ENCODE measurements around the gene ATP9A.
"Not testable (repeated sequence)": the region's sequence is repeated elsewhere in the genome, so short reads cannot be mapped to it uniquely, and the experiment has no call there.

Gene ATP9A

GRCh38 chr20:51796340-51796739, 28.1 kb upstream of the ATP9A start:
- DNase-seq = no peak

- DNase-seq = no peak
Observed at GRCh38 chr20:51792960-51793359, 24.8 kb upstream of the ATP9A start.

DNA sequence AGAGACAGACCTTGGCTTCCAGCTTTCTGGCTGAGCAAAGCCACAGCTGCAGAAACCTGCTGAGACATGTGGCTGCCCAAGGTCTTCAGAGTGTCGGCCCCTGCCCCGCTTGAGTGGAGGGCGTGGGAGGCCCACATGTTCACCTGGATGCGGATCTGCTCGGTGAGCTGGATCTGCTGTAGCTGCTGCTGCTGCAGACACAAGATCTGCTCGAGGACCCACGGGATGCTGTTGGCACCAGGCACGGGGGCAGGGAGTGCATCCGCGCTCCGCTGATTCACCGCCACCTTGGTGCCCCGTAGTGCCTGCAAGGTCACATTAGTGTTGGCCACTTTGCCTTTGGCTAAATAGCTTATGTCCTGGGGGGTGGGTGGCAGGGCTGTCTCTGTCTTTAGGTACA, 23.4 kb upstream of the ATP9A start:
- DNase-seq = no peak

- no peak for DNase-seq
Observed at GRCh38 chr20:51790256-51790655, 22.1 kb upstream of the ATP9A start.

GRCh38 chr20:51789434-51789833, 21.2 kb upstream of the ATP9A start:
- DNase-seq = no peak

GRCh38 chr20:51788822-51789221, 20.6 kb upstream of the ATP9A start:
- no peak for DNase-seq

DNA sequence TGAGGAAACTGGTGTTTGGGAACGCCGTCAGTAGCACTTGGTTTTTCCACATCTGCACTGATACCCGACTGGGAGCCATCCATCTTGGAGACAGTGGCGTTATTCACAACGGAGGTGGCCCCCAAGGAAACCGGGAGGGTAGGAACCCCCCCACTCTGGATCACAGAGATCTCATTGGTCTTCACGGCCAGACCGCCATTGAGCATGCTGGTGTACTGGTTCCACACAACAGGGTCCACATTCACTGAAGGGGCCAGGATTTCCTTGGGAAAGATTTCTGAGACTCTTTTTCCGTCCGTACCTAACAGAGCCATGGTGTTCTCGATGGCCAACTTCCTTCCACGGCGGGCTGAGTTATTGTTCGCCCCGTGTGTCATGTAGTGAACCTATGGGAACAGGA, 16.1 kb upstream of the ATP9A start:
- DNase-seq = no peak

GRCh38 chr20:51778229-51778759, 10.1 kb upstream of the ATP9A start:
- not testable (repeated sequence) for DNase-seq

GRCh38 chr20:51775241-51775640, 7.1 kb upstream of the ATP9A start:
- no peak for DNase-seq

DNA sequence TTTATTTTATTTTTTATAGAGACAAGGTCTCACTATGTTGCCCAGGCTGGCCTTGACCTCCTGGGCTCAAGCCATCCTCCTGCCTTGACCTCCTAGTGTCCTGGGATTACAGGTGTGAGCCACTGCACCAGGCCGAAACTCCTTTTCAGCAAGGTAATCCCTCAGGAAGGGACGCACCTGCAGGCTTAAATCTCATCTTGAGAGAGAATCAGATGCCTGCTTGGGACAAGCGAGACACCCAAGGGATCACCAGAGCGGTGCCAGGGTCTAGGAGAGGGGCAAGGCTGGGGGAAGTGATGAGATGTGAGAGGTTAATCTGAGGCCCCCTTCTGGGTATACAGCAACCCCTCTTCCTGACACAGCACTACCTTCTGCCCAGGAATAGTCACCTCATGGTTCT, 4.0 kb upstream of the ATP9A start:
- no peak for DNase-seq

DNA sequence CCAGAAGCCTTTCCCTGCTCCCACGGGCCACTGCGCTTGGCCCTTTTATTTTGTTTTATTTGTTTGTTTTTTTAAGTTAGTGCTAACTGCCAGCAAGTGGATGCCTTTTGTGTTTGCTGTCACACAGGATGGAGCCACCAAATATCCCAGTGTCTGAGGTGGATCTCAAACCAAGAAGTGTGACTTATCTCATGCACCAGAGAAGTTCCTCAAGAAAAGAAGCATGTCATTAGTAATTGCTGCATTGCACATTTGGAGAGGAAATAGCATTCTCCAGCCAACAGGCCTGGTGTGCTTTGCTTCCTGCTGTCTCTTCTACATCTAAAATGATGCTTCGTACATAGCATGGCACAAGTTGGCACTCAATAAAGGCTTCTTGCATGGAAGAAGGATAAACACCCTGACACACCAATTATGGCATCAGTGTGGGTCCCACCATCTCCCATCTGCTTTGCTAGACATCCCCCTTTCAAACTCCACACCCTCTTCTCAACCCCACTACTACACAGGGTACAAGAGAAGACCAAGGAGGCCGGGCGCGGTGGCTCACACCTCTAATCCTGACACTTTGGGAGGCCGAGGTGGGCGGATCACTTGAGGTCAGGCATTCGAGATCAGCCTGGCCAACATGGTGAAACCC, 1.9 kb upstream of the ATP9A start:
- DNase-seq = no peak

DNA sequence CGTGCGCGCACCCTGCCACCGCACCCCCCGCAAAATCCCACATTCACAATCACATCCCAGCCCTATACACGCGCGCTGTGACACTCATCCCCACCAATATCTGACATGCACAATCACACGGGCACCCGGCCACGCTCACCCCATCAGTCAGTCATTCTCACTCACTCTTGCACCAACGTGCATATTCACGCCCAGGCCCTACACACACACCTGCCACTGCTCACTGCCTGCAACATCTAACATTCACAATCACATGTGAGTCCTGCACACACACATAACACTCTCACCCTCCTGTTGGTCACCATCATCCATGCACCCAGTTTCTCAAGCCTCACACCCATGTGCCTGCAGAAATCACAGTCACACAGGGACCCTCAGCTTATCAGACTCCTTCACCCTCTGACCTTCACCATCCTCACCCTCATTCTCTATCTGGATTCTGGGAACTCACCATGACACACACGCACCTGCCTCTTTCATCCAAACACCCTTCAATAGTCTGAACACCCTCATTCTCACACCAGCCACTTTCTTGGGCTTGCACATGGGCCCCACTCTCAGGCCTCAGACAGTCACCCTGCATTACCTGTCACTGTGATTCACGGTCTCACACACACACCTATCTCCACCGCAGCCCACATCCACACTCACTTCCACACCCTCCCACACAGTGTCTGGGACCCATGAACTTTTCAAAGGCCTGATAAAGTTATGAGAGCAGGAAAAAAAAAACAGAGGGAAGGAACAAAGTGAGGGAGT, 748 bp upstream of the ATP9A start:
- no peak for DNase-seq

DNA sequence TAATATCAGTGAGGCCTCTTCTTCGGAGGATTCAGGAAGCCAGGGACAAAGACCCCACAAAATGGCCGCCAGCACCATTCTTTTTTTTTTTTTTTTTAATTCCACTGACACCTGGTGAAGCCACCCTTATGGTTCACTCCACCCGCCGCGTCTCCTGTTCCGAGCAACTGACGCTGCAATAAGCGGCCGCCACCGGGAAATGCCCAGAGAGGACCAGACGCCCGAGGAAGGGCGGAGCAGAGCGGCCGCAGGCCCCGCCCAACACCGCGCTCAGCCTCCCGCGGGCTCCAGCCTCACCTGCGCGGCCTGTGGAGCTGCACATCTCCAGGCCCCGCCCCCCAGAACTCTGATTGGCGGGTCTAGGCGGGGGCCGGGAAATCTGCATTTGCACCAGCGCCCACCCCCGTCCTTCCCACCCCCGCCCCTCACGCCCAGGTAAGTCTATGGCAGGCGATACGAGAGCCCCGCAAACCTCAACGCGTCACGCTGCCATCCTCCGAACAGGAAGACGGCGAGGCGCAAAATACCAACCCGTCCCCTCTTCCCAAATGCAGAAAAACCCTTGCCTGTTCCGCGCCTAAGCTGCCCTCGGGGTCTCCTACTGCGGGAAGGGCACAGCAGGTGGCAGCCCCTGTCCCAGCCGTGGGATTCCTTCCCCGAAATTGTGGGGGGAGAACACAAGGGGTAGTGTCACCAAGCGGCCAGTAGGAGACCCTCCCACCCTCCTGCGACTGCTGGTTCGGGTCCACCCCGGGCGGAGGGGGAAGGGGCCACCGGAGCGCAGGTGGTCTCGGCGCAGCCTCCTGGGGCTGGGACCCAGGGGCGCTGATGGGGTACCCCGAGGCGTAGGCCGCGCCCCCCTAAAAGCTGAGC, 960 bp downstream of the ATP9A start:
- peak; percentile 25 to 49 for DNase-seq

DNA sequence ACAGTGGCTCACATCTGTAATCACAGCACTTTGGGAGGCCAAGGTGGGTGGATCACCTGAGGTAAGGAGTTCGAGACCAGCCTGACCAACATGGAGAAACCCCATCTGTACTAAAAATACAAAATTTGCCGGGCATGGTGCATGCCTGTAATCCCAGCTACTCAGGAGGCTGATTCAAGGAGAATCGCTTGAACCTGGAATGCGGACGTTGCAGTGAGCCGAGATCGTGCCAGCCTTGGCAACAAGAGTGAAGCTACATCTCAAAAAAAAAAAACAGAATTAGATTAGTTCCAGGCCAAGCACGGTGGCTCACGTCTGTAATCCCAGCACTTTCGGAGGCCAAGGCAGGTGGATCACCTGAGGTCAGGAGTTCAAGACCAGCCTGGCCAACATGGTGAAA, 2.8 kb downstream of the ATP9A start:
- DNase-seq = not testable (repeated sequence)

GRCh38 chr20:51763965-51764602, 4.1 kb downstream of the ATP9A start:
- DNase-seq = no peak

GRCh38 chr20:51760905-51761546, 7.2 kb downstream of the ATP9A start:
- DNase-seq = no peak

DNA sequence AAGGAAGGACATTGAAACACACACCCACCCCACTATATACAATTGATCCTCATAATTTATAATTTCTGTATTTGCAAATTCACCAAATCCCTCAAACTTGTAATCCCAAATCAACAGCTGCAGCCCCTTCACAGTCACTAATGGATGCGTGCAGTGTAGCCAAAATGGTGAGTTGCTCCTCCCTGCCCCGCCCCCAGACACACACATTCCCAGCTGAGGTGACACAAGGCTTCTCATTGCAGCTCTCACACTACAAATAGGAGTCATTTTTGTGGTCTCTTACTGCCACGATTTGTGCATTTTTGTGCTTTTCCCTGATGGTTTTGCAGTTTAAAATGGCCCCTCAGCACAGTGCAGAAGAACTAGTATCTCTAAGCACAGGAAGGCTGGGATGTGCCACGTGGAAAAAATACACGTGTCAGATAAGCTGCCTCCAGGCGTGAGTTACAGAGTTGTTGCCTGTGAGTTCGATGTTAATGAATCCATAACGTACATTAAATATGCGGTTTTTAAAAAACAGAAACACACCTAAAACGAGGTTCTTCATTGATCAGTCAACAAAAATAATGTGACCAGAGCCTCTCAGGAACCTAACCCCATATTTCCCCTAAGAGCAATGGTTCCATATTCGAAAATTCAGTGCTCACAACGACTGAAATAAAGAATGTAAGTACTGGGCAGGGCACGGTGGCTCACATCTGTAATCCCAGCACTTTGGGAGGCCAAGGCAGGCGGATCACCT, 8.2 kb downstream of the ATP9A start:
- no peak for DNase-seq

DNA sequence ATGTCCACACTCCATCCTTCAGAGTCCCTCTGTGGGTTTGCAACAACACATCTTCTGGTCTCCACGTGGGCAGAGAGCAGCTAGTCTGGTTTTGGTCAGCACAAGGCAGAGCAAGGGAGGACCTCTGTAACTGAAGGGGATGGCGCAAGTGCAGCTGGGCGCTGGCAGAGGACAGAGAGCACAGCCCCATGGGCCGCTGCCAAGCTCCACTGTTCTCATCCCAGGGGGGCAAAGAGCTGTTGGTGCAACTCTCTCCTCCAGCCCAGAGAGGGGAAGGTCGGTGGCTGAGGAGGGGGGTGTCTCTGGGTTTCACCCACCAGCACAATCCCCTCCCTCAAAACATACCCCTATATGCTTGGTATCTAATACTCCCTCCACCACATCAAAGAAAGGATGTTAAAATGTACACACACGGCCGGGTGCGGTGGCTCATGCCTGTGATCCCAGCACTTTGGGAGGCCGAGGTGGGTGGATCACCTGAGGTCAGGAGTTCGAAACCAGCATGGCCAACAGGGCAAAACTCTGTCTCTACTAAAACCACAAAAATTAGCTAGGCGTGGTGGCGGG, 9.1 kb downstream of the ATP9A start:
- no peak for DNase-seq

DNA sequence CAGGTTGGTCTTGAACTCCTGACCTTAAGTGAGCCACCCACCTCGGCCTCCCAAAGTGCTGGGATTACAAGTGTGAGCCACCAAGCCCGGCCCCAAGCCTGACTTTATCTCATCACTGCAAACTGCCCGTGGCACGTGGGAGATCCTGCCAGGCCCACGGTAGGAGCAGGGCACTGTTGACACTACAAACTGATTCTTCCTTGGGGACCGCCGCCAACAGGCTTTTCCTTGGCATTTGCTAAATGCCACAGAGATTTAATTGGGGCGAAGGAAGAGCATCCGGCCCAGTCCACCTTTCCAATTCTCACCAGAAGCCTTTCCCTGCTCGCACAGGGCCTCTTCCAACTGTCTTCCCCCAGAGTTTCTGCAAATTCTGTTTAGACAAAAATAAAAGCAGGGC, 11.0 kb downstream of the ATP9A start:
- no peak for DNase-seq

- DNase-seq = no peak
Observed at GRCh38 chr20:51756653-51757052, 11.5 kb downstream of the ATP9A start.

GRCh38 chr20:51753220-51753619, 15.0 kb downstream of the ATP9A start:
- not testable (repeated sequence) for DNase-seq

Data from stimulated activated CD4-positive, alpha-beta T cell treated with anti-CD3 and anti-CD28 coated beads, Interleukin-2, amount 100 ng/mL, for 48 hours (primary cell).